Inferior parietal cortex (tissue), 1 donor: ENCODE results near the gene ELMOD1.

ENCODE experiments used
- DNase-seq: peaks from one replicate; pipeline ENCODE4 v3.0.0-alpha.2; 2016; ENCODE audit errors: extremely low spot score

The ELMOD1 gene

DNA sequence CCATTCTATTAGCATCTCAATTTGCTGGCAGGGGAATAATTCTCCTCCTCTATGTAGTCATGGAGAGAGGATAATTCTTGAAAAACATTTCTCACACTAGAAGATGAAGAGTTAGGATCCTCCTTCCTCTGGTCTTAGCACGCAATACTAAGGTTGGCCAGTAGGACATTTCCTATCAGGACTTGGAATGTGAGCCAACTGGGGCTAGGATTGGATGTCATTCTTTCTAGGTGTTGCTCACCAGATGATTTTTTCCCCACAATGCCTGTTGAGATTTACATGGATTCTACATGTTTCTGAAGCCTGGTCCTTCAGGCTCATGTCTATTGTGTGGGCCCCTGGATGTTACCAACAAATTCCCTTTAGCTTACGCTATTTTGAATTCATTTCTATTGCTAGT is 92.9 kb downstream of the ELMOD1 start:
- no peak for DNase-seq

DNA sequence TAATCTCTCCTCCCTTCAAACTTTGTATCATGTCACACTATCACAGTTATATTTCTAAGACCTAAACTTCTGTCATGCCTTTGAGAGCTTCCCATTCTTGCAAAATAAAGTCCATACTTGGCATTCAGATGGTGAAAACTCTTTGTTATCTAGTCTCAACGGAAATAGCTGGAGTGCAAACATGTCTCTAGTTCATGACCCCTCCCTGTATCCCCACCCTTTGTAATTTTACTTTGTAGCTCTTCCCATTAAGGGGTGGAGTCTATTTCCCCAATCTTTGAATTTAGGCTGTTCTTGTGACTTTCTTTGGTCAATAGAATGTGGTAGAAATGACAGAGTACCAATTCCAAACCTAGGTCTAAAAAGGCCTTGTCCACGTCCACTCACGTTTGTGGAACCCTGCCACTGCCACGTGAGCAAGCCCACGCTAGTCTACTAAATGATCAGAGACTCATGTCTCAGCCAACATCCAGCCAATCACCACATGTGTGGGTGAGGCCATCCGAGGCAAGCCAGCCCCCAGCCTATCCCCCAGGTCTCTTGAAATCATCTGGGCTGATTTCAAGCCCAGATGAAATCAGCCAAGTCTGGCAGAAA is 97.5 kb downstream of the ELMOD1 start:
- no peak for DNase-seq

DNA sequence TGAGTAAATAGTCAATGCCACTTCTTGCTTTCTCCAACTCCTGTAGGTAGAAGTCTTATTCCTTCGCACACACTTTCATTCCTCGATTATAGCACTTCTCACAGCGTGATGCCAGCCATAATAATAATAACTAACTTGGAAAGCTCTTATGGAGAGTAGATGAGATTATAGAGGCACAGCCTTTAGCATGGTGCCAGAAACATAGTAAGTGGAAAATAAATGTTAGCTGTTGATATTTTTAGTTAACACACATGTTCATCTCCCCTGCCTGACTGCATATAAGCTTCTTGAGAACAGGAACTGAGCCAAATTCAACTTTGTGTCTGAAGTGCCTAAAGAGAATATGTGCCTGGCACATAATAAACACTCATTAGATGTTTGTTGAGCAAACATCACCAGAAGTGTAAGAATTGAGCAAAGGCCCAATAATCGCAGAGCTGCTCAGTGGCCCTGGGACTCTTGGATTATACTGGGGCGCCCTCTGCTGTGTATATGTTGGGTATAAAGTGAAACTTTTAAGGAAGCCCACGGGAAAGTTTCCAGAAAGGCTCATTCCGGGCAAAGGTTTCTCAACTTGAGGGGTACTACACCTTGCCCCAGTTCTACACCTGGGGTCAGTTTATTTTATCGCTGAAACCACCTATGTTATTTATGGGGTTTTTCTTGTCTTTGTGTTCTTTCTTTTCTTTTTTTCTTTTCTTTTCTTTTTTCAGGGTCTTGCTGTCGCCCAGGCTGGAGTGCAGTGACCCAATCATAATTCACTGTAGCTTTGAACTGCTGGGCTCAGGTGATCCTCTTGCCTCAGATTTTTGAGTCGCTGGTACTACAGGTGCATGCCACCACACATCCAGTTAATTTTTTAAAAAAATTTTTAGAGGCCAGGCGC is 98.6 kb downstream of the ELMOD1 start:
- peak; percentile 86 for DNase-seq

DNA sequence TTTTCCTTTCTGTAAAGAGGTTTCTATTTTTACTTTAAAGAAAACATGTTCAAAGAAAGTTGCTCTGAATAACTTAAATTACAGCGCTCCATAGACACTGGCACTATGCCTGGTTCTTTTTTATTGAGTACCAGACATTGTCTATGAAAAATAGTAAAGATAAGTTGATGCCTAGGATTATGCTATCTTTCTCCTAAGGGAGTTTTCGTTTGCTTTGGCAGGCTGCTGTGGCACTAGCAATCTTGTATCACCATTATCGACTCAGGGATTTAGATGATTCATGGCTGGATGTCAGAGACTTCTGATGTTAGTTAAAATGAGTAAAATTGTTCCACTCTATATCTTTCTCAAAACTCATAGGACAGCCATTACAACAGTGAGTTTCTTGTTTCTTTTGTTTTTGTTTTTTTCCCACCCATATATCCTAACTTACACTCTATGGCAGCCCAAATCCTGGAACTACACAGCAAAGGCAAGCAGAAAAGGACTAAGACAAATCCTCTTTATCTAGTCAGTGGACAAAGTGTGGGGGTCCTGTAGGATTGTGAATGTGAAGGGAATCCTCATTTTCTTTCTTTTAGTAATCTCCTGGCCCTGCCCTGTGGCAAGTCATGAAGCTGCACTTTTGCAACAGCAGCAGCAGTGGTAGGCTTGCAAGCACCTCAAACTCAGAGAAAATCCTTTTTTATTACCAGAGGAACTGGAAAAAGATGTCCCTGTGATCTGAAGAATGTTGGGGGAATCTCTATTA is 100.2 kb downstream of the ELMOD1 start:
- DNase-seq, result no peak

DNA sequence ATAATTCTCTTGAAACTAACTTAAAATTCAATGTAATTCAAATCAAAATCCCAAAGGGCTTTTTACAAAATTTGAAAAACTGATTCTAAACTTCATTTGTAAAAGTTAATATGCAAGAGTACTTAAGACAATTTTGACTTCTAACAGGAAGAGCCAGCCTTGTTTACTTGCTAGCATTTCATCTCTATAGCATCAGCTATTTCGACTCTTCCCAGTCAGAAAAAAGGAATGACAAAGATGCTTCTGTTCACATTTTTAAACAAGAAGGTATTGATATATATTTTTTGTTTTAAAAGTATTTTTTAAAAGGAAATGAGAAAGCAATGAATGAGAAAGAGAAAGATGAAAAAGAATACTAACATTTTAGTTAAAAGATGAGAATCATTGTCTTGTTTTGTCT is 104.5 kb downstream of the ELMOD1 start:
- DNase-seq, result no peak

DNA sequence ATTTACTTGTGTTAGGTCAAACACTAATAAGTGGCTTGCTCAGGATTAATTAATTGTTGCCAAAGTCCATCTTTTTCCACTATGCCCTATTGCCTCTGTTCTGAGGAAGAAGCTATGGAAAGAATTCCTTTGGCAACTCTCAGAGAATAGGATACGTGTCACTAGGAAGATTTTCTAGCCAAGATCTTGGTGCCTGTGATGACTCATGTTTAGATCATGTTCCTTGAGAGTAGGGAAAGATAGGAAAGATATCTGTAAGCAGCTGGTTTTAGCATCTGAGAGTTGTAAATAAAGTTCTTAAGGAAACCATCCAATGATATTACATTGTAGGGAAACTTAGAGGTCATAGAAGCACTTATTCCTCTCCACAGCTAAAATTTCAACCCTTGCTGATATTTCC is 105.2 kb downstream of the ELMOD1 start:
- DNase-seq, result peak; percentile 39

DNA sequence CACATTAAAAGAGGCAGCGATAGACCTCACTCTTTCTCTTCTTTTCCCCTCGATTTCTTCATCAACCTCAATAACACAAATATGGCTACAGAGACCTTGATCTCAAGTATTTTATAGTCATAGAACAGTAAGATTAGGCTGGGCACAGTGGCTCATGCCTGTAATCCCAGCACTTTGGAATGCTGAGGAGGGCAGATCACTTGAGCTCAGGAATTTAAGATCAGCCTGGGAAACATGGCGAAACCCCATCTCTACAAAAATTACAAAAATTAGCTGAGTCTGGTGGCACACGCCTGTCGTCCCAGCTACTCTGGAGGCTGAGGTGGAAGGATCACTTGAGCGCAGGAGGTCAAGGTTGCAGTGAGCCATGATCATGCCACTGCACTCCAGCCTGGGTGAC is 106.3 kb downstream of the ELMOD1 start:
- DNase-seq, result no peak

DNA sequence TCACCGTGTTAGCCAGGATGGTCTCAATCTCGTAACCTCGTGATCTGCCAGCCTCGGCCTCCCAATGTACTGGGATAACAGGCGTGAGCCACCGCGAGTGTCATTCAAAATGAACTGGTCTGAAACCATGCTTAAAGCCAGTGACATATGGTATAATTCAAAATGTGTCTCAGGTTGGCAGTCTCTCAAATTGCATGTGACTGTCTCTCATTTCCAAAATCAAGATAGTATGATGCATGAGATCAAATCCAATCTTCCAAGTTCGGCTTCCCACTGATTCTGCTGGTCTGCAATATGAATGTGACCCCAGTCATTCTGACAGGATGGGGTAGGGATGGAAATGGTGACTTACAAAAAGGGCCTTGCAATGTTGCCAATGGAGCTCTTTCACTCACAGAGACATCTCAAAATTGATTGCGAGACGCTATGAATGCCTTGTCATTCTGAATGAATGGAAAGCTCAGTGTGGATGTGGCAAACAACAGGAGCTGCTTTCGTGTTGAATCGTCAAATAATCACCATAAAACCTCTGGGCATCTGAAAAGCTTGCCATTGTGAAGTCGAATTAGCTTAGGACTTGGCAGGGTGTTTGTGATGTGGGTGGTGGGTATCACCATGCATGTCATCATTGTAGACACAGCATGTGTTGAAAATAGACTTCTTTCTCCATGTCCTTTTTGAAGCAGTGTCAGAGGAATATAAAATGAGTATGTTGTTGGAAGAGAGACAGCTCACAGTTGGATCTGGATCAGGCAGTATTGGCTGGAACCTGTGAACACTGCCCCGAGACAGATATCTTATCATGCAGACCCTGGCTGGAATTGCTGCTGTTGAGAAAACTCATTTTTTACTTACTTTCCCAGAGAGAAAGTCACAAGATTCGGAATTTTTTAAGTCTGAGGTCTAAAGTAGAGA is 108.7 kb downstream of the ELMOD1 start:
- DNase-seq, result no peak

DNA sequence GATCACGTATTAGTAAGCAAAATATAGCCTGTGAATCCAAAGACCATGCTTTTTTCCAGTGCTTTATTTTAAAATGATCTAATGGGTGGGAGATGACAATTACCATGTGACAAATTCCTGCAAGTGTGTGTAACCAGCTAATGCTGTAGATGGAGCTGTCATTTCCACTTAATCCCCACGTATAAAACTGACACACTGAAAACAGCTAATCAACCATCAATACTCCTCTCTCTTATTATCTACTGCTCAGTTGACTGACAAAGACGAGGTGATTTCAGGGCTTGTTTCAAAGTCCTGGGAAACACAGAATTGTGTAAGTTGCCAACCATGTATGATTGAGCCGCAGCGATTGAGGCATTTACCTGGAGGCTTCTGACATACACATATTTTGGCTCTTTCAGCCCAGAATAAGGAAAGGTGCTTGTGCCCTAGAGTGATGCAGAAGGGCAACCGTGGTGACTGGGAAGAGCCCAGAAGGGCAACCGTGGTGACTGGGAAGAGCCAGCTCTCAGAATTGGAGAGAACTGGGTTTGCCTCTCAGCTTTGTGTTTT is 111.2 kb downstream of the ELMOD1 start:
- DNase-seq, result no peak

DNA sequence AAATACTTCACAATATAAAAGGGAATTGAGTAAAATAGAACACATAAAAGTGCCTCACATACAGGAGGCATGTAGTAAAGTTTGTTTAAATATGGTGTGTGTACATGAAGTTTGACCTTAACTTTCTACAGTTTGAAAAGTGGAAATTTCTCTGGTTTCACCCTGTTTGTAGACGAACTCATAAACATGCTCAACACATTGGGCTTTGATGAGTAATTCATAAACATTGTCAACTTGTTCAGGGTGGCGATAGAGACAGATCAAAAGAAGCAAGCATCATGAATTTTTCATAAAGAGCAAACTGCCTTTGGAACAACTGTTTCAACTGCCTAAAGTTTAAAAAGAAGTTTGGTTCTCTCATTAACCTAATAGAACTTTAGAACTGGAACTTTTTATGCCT is 111.8 kb downstream of the ELMOD1 start:
- no peak for DNase-seq

DNA sequence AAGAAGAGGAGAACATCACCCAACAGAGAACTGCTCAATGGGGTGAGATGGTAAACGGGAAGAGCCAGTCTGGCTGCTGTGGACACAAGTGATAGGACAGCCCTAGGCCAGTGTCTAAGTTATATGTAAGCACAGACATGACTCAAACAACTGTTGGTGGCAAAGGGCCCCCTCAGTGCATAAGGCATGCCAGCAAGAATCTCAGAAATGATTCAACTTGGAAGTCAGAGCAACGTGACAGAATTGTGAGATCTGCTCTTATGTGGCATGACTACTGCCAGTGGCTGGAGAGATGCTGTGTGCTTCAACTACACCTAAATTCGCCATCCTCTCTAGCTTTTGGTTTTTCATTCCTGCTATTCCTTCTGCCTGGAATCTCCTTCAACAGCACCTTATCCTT is 113.5 kb downstream of the ELMOD1 start:
- no peak for DNase-seq

DNA sequence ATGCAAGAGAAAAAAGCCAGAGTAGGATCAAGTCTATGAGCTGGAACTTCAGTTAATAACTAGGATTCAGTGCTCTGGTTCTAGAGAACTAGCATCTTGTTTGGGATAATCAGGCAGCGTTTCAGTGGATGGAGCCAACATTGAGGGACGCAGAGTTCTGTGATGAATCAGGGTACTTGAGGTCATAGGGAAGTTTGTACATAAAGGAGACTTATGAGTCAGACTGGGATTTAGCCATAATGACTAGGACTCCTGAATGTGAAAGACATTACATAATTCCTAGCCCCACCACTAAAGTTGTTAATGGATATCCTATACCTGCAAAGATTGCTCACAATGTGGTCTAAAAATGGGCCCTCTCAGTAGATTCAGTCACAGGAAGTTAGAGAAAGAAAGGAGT is 114.1 kb downstream of the ELMOD1 start:
- no peak for DNase-seq

DNA sequence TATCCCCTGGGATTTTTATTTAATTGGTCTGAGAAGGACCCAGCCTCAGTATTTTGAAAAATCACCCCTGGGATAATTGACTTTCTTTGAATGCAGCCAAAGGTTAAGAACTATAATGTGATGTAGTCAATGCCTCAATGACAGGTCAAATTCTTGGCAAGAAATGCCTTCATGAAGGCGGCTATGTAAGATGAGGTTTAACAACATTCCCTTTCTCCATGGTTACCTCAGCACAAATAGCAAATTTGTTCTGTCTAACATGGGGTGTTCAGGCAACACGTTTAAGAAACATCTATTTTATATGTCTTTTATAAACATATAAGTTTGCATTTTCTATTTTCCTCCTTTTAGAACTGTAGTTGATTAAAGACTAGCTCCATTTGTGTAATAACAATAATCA is 115.6 kb downstream of the ELMOD1 start:
- no peak for DNase-seq

DNA sequence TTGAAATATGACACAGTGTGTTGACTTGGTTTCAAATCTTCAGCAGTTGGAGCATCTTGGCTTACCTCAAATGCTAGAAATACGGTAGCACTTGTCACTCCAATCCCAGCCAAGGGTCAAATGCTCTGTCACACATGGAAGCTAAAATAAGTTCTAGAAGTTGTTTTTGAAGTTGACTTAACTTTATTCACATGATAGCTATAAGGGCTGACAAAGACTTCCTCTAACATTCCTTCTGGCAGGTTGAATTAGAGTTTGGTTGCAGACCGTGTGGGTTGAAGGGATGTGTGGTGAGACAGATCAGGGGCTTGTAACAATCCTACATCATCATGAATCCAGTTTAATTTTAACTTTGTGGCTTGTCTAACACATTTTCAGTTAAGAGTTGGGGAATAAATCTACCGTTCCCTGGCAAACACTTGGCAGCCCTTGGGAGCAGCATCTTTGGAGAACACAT is 116.3 kb downstream of the ELMOD1 start:
- DNase-seq, result no peak

DNA sequence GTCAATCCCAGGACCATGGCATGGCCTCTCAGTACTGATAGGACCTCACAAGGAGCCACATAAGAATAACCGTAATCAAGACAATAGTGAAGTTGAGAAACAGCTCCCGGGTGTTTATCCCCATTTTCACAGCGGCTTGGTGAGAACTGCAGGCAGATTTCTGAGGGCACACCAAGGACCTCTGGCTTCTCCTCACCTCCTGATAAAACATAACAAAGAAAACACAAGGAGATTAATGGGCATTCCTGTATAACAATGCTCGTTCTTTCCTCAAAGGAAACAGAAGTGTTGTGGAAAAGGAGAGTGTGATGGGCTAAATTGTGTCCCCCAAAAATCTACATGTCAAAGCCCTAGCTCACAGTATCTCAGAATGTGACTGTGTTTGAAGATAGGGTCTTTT is 116.9 kb downstream of the ELMOD1 start:
- no peak for DNase-seq

DNA sequence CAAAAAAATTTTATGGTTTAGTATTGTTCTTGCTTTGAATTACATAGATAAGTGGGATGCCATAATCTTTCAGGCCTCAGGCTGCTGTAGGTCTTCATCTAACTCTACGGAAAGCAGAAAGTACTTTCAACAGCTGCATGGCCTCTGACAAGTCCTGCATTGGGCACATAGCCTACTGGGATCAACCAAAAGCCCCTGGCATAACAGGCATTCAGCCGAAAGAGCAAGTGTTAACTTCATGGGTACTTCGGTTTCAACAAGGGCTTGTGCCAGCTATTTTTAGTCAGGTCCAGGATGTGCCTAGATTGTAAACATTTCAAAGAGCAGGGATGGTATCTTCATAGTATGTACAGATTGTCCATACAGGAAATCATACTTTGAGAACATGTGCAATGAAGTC is 117.8 kb downstream of the ELMOD1 start:
- DNase-seq, result no peak

DNA sequence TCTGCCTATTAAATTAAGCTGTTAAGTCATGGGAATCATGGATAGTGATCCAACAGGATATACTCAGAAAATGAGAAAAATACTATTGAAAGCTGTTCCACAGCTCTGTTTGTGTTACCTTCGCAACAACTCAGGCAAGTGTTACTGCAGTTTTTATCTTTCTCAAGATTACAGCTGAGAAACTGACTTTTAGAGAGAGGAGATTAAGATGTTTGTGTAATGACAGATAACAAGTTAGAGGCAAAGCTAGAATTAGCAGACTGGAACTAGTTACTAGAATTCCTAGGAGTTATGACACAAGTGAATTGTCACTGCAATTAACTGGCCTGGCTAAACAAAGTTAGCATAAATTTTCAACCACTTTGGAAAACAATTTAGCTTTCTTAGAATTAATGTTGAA is 119.4 kb downstream of the ELMOD1 start:
- no peak for DNase-seq

DNA sequence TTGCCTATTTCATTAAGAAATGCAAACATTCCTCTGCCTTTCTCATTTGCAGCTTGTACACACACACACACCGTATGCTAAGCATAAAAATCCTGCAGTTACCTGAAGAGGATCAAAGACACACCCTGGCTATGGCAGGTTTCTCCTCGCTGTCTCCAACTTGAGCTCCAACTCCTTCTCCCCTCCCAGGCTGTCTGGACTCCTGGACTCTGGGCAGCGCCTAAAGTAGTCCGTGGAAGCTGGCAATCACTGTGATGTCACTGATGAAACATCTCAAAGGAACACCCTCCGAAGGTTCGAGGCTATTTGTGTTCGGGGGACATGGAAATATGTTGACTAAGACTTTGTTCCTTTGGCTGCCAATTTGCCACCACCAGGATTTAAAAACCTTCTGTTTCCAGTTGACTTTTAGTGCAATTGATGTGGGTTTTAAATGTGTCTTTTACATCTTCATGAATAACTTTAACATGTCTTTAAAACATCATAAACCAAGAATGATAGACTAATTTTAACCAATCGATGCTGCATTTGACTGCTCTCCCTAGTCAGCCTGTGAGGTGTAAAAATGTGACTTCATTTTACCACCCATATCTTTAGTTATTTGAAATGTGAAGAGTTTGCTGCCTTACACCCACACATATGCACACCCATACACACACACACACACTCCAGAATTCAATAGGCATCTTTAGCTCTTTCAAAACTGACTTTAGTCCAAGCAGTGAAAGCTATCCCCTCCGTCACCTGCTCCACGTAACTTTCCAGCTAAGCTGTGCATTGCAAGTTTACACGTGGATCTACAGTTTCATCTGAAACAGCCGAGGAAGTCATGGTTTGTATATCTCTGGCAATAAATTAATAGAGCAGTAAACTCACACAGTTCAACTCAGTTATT is 121.2 kb downstream of the ELMOD1 start, which contains the start of gene SLN:
Gene SLN, minus strand, starts transcription at position 196 of the 895 bp plus-strand sequence.
- no peak for DNase-seq

DNA sequence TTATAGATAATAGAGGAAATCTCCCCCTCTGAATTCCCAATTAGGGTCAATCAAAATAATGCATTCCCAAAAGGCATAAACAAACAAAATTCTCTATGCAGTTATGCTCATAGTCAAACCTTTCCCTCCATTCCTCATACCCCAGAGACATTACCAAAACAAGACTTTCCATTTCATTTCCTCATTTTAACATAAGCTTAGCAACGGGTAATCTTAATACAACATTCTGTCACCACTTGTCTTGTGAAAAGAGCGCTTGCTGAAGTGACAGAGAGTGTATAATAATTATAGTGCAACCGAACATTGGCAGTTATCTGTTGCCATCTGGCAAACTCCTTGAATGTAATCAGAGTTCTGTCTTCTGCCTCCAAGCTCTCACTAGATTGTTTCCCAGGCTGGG is 122.1 kb downstream of the ELMOD1 start:
- DNase-seq, result no peak
